ENCODE measurements around the gene AFAP1L2.

AFAP1L2 gene

GRCh38 chr10:114304017-114304570, 100.2 kb downstream of the AFAP1L2 start:
- CTCF ChIA-PET = interaction anchor here (0.5 to 1.9 kb wide), 28 partner anchors 11 to 803 kb away, joined by 3 to 18 read pairs (median 4); partner anchors contain the start of gene AFAP1L2
- H3K27ac ChIP-seq = no peak overlapping the region
- peak; percentile 78 for TF ChIP-seq CTCF (conservative IDR thresholded peaks at IDR 0.05; ENCODE audit: low read depth)
- POLR2A ChIA-PET (ENCODE audit: low non-redundant PET) = interaction anchor here (0.6 kb wide), 1 partner anchor 90 kb away, joined by 4 read pairs; no protein-coding TSS in a partner anchor
- DNase-seq (ENCODE audit: low spot score) = peak; percentile 77

DNA sequence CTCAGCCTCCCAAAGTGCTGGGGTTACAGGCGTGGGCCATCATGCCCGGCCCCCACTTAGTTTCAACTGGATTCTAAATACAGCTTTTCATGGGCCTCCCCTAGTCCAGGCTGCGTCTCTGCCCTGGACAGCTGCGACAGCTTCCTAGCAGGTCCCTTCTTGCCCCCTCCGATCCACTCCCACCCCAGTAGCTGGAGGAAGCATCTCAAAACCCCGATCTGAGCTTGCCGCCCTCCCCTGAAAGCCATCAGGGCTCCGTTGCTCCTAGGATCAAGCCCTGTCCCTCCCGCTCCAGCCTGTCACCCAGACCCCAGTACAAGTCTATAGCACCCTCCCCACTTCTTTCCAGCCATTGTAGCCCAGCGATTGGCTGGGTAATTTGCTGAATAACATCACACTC, 100.7 kb downstream of the AFAP1L2 start:
- POLR2A ChIA-PET (ENCODE audit: low non-redundant PET) = no interaction called here
- CTCF ChIA-PET = interaction anchor here (0.6 to 1.9 kb wide), 21 partner anchors 12 to 241 kb away, joined by 3 to 18 read pairs (median 4); partner anchors contain the start of gene AFAP1L2
- DNase-seq (ENCODE audit: low spot score) = no peak
- H3K27ac ChIP-seq = no peak overlapping the region
- TF ChIP-seq CTCF (conservative IDR thresholded peaks at IDR 0.05; ENCODE audit: low read depth) = no peak

DNA sequence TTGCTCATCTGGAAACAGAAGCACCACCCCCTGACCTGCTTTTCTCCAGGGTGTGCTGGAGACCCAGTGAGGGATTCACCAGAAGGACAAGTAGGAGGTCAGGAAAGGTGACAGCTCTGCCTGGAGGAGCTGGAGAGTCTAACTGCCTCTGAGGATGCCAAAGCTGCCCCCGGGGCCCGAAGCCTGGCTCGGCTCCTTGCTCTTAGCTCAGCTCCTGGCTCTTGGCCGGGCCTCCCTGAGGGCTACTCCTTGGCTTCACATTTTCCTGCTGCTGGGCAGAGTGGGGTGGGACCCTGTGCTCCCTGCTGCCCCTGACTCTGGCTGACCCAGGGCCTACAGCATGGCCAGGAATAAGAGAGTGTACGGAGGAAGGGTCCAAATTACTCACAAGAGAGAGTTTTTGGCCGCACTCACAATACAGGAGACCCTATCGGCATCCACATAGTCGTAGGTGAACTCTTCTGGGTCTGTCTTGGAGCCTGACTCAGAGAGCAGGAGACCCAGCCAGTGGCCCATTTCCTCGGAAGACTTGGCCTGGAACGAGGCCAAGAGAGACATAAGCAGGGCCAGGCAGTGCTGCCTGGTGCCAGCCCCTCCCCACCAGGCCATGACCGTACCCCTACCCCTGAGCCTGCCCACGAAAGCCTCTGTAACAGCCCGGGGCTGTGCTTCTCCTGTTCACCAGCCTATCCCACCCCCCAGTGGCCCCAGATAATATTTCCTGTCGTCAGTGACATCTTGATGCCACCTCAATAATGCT, 102.2 kb downstream of the AFAP1L2 start:
- DNase-seq (ENCODE audit: low spot score) = no peak
- ChIA-PET CTCF (interaction anchor here (0.6 to 1.1 kb wide), 2 partner anchors 90 to 598 kb away, joined by 3 read pairs; no protein-coding TSS in a partner anchor), POLR2A (ENCODE audit: low non-redundant PET) (interaction anchor here (0.6 kb wide), 1 partner anchor 104 kb away, joined by 3 read pairs; no protein-coding TSS in a partner anchor)
- no peak overlapping the region for H3K27ac ChIP-seq
- no peak for TF ChIP-seq CTCF (conservative IDR thresholded peaks at IDR 0.05; ENCODE audit: low read depth)

DNA sequence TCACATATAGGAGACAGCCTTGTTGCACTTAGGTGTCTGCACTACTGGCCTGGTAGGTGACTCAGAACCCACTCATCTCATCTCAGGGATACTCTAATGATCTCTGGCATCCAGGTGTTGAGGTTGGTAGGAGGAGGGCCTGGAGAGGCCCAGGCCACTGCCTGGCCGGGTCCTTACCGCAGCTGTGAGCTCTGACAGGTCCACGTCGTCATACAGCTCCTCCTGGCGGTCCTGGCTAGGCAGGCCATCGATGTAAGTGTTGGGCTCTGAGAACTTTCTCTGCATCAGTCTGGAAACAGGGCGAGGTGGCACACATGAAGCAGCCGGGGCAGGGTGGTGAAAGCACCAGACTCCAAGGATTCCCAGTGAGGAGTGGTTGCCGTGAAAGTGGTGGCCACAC, 103.1 kb downstream of the AFAP1L2 start:
- ChIA-PET POLR2A (ENCODE audit: low non-redundant PET) (no interaction called here), CTCF (no interaction called here)
- no peak for TF ChIP-seq CTCF (conservative IDR thresholded peaks at IDR 0.05; ENCODE audit: low read depth)
- DNase-seq (ENCODE audit: low spot score) = peak; percentile 88
- no peak overlapping the region for H3K27ac ChIP-seq

GRCh38 chr10:114300036-114300645, 104.2 kb downstream of the AFAP1L2 start:
- ChIA-PET CTCF (no interaction called here), POLR2A (ENCODE audit: low non-redundant PET) (no interaction called here)
- no peak for DNase-seq (ENCODE audit: low spot score)
- no peak overlapping the region for H3K27ac ChIP-seq
- TF ChIP-seq CTCF (conservative IDR thresholded peaks at IDR 0.05; ENCODE audit: low read depth) = no peak

DNA sequence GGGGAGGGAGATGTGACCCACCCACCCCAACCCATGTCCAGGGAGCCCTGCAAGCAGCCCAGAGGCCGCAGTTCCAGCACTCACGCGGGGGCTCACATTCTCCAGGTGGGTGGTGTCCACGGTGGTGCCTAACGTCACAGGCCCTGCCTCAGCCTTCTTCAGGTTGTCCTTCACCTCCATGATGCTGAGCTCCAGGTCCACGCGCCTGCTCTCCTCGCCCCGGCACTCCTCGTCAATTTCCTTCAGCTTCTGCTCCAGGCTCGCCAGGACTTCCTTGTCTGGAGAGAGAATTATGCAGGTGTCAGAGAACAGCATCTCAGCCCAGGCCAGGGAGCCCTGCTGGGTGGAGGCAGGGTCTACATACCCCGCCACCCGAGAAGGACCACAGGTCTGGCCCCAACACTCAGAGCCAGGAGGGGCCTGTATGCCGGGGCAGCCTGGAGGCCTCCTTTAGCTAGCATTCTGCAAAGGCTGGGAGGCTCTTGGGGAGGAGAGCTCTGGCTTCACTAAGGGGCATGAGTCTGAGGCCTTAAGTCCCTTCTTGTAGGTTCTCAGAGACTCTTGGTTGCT, 107.1 kb downstream of the AFAP1L2 start:
- no peak overlapping the region for H3K27ac ChIP-seq
- DNase-seq (ENCODE audit: low spot score) = no peak
- TF ChIP-seq CTCF (conservative IDR thresholded peaks at IDR 0.05; ENCODE audit: low read depth) = no peak
- POLR2A ChIA-PET (ENCODE audit: low non-redundant PET) = no interaction called here
- CTCF ChIA-PET = interaction anchor here (0.6 kb wide), 4 partner anchors 55 to 1134 kb away, joined by 3 to 7 read pairs (median 4); no protein-coding TSS in a partner anchor
